CD4-positive, alpha-beta memory T cell (primary cell): Measurements from ENCODE around the gene ACD. TPM values are rescaled to one million over a fixed set of nuclear protein-coding genes. Genes with fewer than 3 reads are reported as not detected.
A peak's percentile ranks its signal among the peaks of the same experiment; 100 is the strongest.

Source experiments
- CTCF ChIA-PET: fragments of 350-600 bp; sonication (Branson Sonifier 250); formaldehyde crosslinking; loops from one replicate; lab custom pipeline; 2021; ENCODE audit warnings: inconsistent platforms; ENCODE audit not compliant: partially characterized antibody; lab: Charles Lee
- POLR2A ChIA-PET: fragments of 350-600 bp; sonication (Branson Sonifier 250); formaldehyde crosslinking; loops from one replicate; lab custom pipeline; 2021; ENCODE audit not compliant: partially characterized antibody; lab: Charles Lee
- DNase-seq, 5 donors: peaks; one replicate each; pipeline versions ENCODE4 v3.0.0 to v3.0.0-alpha.2; 2020 to 2022; ENCODE audit warnings: mixed read lengths in 1 of 5
- H3K27ac ChIP-seq: one replicate; pipeline ENCODE4 v1.7.0; 2013; ENCODE audit warnings: low read depth, low read length
- H3K27me3 ChIP-seq: 2 replicates; pipeline ENCODE4 v1.7.0; 2013; ENCODE audit warnings: mild to moderate bottlenecking, low read length, moderate library complexity; ENCODE audit not compliant: insufficient read depth
- H3K36me3 ChIP-seq: 2 replicates; pipeline ENCODE4 v1.7.0; 2013; ENCODE audit warnings: mild to moderate bottlenecking, low read length, moderate library complexity; ENCODE audit not compliant: insufficient read depth
- H3K4me1 ChIP-seq: 2 replicates; pipeline ENCODE4 v1.7.0; 2013; ENCODE audit warnings: mild to moderate bottlenecking, low read length, moderate library complexity; ENCODE audit not compliant: insufficient read depth
- H3K4me3 ChIP-seq, 2 donors: one replicate each; pipeline ENCODE4 v1.7.0; 2013; ENCODE audit warnings: low read length in 2 of 2, mild to moderate bottlenecking in 1 of 2
- H3K9me3 ChIP-seq, 2 donors: one replicate each; pipeline ENCODE4 v1.7.0; 2013; ENCODE audit warnings: low read length in 2 of 2, control low read depth in 1 of 2; ENCODE audit not compliant: control insufficient read depth in 1 of 2
- H3K27ac Mint-ChIP-seq, 7 donors: one replicate each; pipeline ENCODE4 v1.8.0; 2020 to 2021; ENCODE audit warnings: mixed read lengths in 7 of 7, mild to moderate bottlenecking in 6 of 7, inconsistent platforms in 3 of 7, moderate library complexity in 3 of 7
- H3K27me3 Mint-ChIP-seq, 2 donors: one replicate each; pipeline ENCODE4 v1.8.0; 2020 to 2021; ENCODE audit warnings: mixed read lengths in 2 of 2
- H3K36me3 Mint-ChIP-seq, 2 donors: one replicate each; pipeline ENCODE4 v1.8.0; 2020 to 2021; ENCODE audit warnings: mixed read lengths in 2 of 2, inconsistent platforms in 1 of 2, mild to moderate bottlenecking in 1 of 2
- H3K4me1 Mint-ChIP-seq, 4 donors: one replicate each; pipeline ENCODE4 v1.8.0; 2020 to 2021; ENCODE audit warnings: mixed read lengths in 4 of 4, mild to moderate bottlenecking in 1 of 4
- H3K4me3 Mint-ChIP-seq, 8 donors: one replicate each; pipeline ENCODE4 v1.8.0; 2020 to 2021; ENCODE audit warnings: mixed read lengths in 8 of 8, mild to moderate bottlenecking in 7 of 8, moderate library complexity in 6 of 8, inconsistent platforms in 3 of 8
- H3K9me3 Mint-ChIP-seq, 8 donors: one replicate each; pipeline ENCODE4 v1.8.0; 2020 to 2021; ENCODE audit warnings: mixed read lengths in 8 of 8, mild to moderate bottlenecking in 5 of 8, inconsistent platforms in 3 of 8, moderate library complexity in 1 of 8
- intact Hi-C: fragments of 100-400 bp; cut with micrococcal nuclease; formaldehyde crosslinking; loops from one replicate; pipeline ENCODE4 v1.15.1; 2023
- polyA plus RNA-seq, 2 donors: library from polyadenylated mRNA; unstranded; fragments of 300-500 nt; fragmentation: Illumina TruSeq; gene quantifications; one replicate each; pipeline ENCODE4 v1.2.3, GENCODE V29; 2021
- total RNA-seq, 2 experiments: library from RNA; stranded (reverse); gene quantifications; one replicate each; pipeline ENCODE4 v1.2.3, GENCODE V29; 2021

The ACD gene
- total and polyA plus RNA-seq, 4 experiments from 2014 or later: 33.3 to 50.6 (median 49.1) TPM

DNA sequence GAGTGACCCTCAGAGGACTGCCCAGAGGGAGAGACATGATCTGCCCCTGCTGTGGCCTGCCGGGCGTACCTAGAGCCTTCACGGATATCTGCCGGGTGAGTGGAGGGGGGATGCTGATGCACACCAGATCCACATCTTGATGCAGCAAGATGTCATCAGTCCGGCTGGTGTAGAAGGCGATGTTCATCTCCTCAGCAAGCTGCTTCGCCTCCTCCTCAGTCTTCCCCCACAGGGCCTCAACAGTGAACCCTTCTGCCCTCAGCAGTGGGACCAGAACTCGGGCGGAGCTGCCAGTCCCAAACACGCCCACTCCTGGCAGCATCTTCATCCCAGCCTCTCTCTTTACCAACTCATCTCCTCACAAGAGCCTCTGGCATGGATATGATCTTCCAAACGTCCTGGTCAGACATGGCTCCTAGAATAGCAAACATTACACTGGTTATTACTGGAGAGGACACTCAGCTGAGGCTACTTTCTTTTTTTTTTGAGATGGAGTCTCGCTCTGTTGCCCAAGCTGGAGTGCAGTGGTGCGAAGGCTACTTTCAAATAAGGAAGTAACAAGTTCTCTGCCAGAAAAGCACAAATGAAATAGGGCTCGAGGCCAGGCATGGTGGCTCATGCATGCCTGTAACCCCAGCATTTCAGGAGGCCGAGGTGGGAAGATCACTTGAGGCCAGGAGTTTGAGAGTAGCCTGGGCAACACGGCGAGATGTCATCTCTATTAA, 25.5 kb upstream of the ACD start:
- peak overlapping the region in 7 of 8 donors; percentile 21 to 77 (median 65) for H3K4me3 Mint-ChIP-seq
- peak overlapping the region in 1 of 2 donors; percentile 18 for H3K4me3 ChIP-seq

DNA sequence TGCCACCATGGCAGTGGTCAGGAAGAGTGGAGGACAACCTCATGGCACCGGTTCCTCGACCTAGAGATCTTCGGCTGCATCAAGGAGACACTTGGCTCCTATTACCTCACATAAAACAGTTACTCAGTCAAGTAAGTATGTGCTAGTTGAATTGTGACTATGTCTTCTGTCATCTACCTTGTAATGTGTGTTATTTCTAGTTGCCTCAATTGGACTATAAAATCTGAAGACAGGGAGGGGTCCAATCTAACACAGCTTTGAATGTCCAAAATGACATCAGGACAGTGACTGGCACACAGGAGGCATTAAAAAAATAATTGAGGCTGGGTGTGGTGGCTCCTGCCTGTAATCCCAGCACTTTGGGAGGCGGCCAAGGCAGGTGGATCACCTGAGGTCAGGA, 23.7 kb upstream of the ACD start:
- H3K27me3 ChIP-seq: no peaks in the 10 kb centered on the region
- Mint-ChIP-seq H3K27me3 (no peaks in the 10 kb centered on the region), H3K27ac (peak overlapping the region in 6 of 7 donors; percentile 35 to 84 (median 75)), H3K4me1 (peaks cover 20 to 40% (median 28%) of the 10 kb centered on the region in 4 donors), H3K4me3 (peak overlapping the region in 2 of 8 donors; percentile 1 to 26), H3K9me3 (no peaks in the 10 kb centered on the region), H3K36me3 (peaks cover 7 to 24% of the 10 kb centered on the region in 2 donors)
- intact Hi-C loops: no loop called here
- no peaks in the 10 kb centered on the region for H3K9me3 ChIP-seq
- no peak overlapping the region for H3K27ac ChIP-seq
- H3K4me1 ChIP-seq: peaks cover 19% of the 10 kb centered on the region
- no peak overlapping the region for H3K4me3 ChIP-seq
- CTCF ChIA-PET: interaction anchor here (0.8 to 3.3 kb wide), 2 partner anchors 10 to 162 kb away, joined by 3 to 20 read pairs; no protein-coding TSS in a partner anchor
- no peak for DNase-seq
- peaks cover 3% of the 10 kb centered on the region for H3K36me3 ChIP-seq
- POLR2A ChIA-PET: interaction anchor here (1.0 to 2.4 kb wide), 3 partner anchors 16 to 122 kb away, joined by 3 to 6 read pairs (median 4); partner anchors contain the start of gene CTCF

More for the DNA sequence above, 25.5 kb upstream of the ACD start:
- Mint-ChIP-seq H3K27ac (peak overlapping the region; percentile 79 to 92 (median 91)), H3K36me3 (peaks cover 7 to 22% of the 10 kb centered on the region in 2 donors), H3K27me3 (no peaks in the 10 kb centered on the region), H3K9me3 (no peaks in the 10 kb centered on the region), H3K4me1 (peaks cover 22 to 40% (median 29%) of the 10 kb centered on the region in 4 donors)
- ChIA-PET POLR2A (interaction anchor here (0.6 to 1.0 kb wide), 3 partner anchors 24 to 391 kb away, joined by 3 to 4 read pairs (median 3); partner anchors contain the start of genes GFOD2 and PARD6A), CTCF (interaction anchor here (0.9 to 1.0 kb wide), 2 partner anchors 13 to 164 kb away, joined by 4 to 6 read pairs; no protein-coding TSS in a partner anchor)
- DNase-seq: no peak
- Histone ChIP-seq H3K9me3 (no peaks in the 10 kb centered on the region), H3K36me3 (peaks cover 3% of the 10 kb centered on the region), H3K27ac (peak overlapping the region; percentile 18), H3K27me3 (no peaks in the 10 kb centered on the region), H3K4me1 (peaks cover 19% of the 10 kb centered on the region)
- intact Hi-C loops: no loop called here

DNA sequence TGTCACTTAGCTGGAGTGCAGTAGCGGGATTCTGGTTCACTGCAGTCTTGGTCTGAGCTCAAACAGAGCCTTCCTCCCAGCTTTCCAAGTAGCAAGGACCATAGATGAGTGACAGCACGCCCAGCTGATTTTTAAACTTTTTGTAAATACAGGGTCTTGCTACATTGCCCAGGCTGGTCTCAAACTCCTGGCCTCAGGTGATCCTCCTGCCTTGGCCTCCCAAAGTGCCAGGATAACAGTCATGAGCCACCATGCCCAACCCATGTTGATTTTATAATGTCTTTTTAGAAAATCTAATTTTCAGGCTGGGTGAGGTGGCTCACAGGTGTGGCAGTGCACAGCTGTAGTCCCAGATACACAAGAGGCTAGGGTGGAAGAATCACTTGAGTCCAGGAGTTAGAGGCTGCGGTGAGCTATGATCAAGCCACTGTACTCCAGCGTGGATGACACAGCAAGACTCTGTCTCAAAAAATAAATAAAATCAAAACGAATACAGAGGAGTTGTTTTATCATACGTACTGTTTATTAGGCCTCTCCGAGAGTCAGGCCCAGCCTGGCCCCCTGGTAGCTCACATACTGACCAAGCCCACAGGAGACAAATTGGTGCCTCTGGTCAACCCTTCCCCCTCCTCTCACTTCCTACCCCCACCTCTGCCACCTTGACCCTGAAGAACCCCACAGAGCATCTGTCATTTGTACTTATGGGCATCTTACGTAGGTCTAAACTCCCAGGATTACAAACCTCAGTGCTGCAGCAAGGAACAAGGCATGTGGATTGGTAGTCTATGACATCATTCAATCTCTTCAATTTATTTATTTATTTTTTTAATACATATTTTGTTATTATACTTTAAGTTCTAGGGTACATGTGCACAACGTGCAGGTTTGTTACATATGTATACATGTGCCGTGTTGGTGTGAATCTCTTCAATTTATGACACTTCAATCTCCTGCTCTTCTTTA, 20.2 kb upstream of the ACD start:
- H3K4me3 Mint-ChIP-seq: no peak overlapping the region
- peaks cover 11 to 24% (median 14%) of the 10 kb centered on the region in 4 donors for H3K4me1 Mint-ChIP-seq
- ChIA-PET CTCF (interaction anchor here (0.6 to 3.3 kb wide), 5 partner anchors 7 to 159 kb away, joined by 3 to 20 read pairs (median 3); no protein-coding TSS in a partner anchor), POLR2A (interaction anchor here (1.1 to 2.1 kb wide), 2 partner anchors 17 to 118 kb away, joined by 3 to 6 read pairs; partner anchors contain the start of gene CTCF)
- no peaks in the 10 kb centered on the region for H3K27me3 Mint-ChIP-seq
- Histone ChIP-seq H3K27me3 (no peaks in the 10 kb centered on the region), H3K9me3 (no peaks in the 10 kb centered on the region), H3K27ac (no peak overlapping the region), H3K4me1 (peaks cover 9% of the 10 kb centered on the region), H3K4me3 (no peak overlapping the region), H3K36me3 (peaks cover 3% of the 10 kb centered on the region)
- H3K36me3 Mint-ChIP-seq: peaks cover 7 to 22% of the 10 kb centered on the region in 2 donors
- intact Hi-C loops: no loop called here
- DNase-seq: no peak
- no peaks in the 10 kb centered on the region for H3K9me3 Mint-ChIP-seq
- peak overlapping the region in 4 of 7 donors; percentile 14 to 76 (median 24) for H3K27ac Mint-ChIP-seq

DNA sequence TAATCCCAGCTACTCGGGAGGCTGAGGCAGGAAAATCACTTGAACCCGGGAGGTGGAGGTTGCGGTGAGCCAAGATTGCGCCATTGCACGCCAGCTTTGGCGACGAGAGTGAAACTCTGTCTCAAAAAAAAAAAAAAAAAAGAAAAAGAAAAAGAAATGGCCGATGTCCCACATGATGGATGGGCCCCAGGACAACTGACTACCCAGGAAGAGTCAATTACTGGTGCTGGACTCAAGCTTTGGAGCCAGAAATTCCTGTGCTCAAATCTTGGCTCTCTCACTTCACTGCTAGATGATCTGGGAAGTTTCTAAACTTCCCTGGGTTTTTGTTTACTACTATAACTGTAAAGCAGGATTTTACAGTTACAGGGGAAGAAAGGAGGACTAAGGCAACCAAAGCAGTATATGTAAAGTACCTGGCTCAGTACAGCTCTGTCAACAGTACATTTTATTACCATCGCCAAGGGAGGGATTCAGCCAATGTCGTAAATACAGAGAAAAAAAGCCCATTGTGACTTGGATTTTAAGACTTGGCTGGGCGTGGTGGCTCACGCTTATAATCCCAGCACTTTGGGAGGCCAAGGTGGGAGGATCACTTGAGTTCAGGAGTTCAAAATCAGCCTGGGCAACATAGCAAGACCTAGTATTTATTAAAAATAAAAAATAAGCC, 18.4 kb upstream of the ACD start:
- DNase-seq: no peak
- Mint-ChIP-seq H3K27ac (peak overlapping the region in 4 of 7 donors; percentile 13 to 80 (median 50)), H3K36me3 (peaks cover 3 to 19% of the 10 kb centered on the region in 2 donors), H3K4me3 (no peak overlapping the region), H3K9me3 (no peaks in the 10 kb centered on the region), H3K4me1 (peaks cover 2 to 16% (median 6%) of the 10 kb centered on the region in 4 donors), H3K27me3 (no peaks in the 10 kb centered on the region)
- Histone ChIP-seq H3K4me1 (no peaks in the 10 kb centered on the region), H3K4me3 (no peak overlapping the region), H3K27me3 (no peaks in the 10 kb centered on the region), H3K27ac (no peak overlapping the region), H3K9me3 (no peaks in the 10 kb centered on the region), H3K36me3 (peaks cover 3% of the 10 kb centered on the region)
- CTCF ChIA-PET: interaction anchor here (1.5 kb wide), 1 partner anchor 11 kb away, joined by 3 read pairs; no protein-coding TSS in a partner anchor
- intact Hi-C loops: no loop called here
- POLR2A ChIA-PET: no interaction called here

DNA sequence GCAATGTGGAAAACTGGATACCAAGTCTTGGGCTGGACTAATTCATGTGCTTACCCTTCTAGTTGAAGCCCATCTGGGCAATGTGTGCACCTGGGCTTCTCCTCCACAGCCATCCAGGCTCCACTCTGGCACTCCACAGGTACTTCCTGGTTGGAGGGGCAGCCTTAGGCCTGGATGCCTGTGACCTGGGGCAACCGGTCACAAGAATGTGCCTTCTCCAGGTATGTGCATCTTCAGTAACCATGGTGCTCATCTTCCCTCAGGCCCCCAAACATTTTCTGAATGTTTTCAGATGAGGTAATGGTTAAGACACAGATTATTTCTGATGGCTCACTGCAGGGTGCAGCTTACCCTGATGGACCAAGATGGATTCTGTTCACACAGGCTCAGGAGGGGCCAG, 17.7 kb upstream of the ACD start:
- Mint-ChIP-seq H3K27ac (peak overlapping the region in 4 of 7 donors; percentile 24 to 57 (median 40)), H3K4me3 (no peak overlapping the region), H3K27me3 (no peaks in the 10 kb centered on the region), H3K4me1 (peaks cover 0 to 12% (median 5%) of the 10 kb centered on the region in 4 donors), H3K36me3 (peaks cover 0 to 16% of the 10 kb centered on the region in 2 donors), H3K9me3 (no peaks in the 10 kb centered on the region)
- H3K9me3 ChIP-seq: no peaks in the 10 kb centered on the region
- H3K36me3 ChIP-seq: peaks cover 3% of the 10 kb centered on the region
- H3K27ac ChIP-seq: no peak overlapping the region
- no peak for DNase-seq
- H3K27me3 ChIP-seq: no peaks in the 10 kb centered on the region
- H3K4me1 ChIP-seq: no peaks in the 10 kb centered on the region
- intact Hi-C loops: no loop called here
- H3K4me3 ChIP-seq: no peak overlapping the region
- ChIA-PET POLR2A (no interaction called here), CTCF (interaction anchor here (2.2 kb wide), 1 partner anchor 156 kb away, joined by 6 read pairs; no protein-coding TSS in a partner anchor)

DNA sequence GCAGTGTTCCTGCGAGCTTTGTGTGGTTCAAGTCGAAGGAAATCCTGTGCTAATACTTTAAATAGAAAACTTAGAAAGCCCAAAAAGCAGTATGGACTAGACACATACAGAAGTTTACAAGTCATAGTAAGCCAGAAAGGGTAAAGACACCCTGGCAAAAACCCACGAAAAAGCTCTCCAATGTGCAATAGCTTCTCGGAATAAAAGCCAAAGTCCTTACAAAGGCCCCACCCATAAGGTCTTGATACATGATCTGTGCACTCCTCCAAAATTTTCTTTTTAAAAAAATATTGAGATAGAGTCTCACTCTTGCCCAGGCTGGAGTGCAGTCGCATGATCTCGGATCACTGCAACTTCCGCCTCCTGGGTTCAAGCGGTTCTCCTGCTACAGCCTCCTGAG, 16.9 kb upstream of the ACD start:
- Histone ChIP-seq H3K27me3 (no peaks in the 10 kb centered on the region), H3K4me1 (no peaks in the 10 kb centered on the region), H3K36me3 (peaks cover 3% of the 10 kb centered on the region), H3K27ac (no peak overlapping the region), H3K9me3 (no peaks in the 10 kb centered on the region), H3K4me3 (no peak overlapping the region)
- CTCF ChIA-PET: interaction anchor here (1.0 to 2.2 kb wide), 3 partner anchors 129 to 155 kb away, joined by 4 to 6 read pairs (median 4); no protein-coding TSS in a partner anchor
- DNase-seq: no peak
- intact Hi-C loops: no loop called here
- Mint-ChIP-seq H3K4me3 (no peak overlapping the region), H3K36me3 (peaks cover 0 to 11% of the 10 kb centered on the region in 2 donors), H3K27me3 (no peaks in the 10 kb centered on the region), H3K4me1 (peaks cover 3 to 12% (median 8%) of the 10 kb centered on the region in 4 donors), H3K9me3 (no peaks in the 10 kb centered on the region), H3K27ac (peak overlapping the region in 2 of 7 donors; percentile 25 to 86)
- POLR2A ChIA-PET: interaction anchor here (0.6 to 1.0 kb wide), 2 partner anchors 196 to 313 kb away, joined by 3 read pairs; partner anchors contain the start of gene ATP6V0D1
